Prostate gland (tissue), 2 donors: ENCODE data around the gene TRAF2.

Experiments
- CTCF ChIP-seq, 4 experiments: fragments of 200-600 bp in 2 of 4; fragments of 450-650 bp in 2 of 4; sonication (generic) in 2 of 4; IDR thresholded peaks; 1 replicate in 3 of 4; 2 replicates in 1 of 4; pipeline ENCODE4 v1.5.1; 2016 to 2019; ENCODE audit warnings: antibody characterized with exemption in 4 of 4, mild to moderate bottlenecking in 2 of 4, moderate library complexity in 2 of 4
- POLR2A ChIP-seq: fragments of 450-650 bp; IDR thresholded peaks from one replicate; pipeline ENCODE4 v1.6.1; 2016; ENCODE audit warnings: antibody characterized with exemption, mild to moderate bottlenecking

GRCh38 chr9:136862849-136863622, 23.3 kb upstream of the TRAF2 start:
- no peak for TF ChIP-seq CTCF (IDR thresholded peaks at IDR 0.05)
- no peak for TF ChIP-seq POLR2A
